Upper lobe of left lung (tissue), 6 donors: ENCODE data around the gene FAM110A. TPM values are rescaled to one million over a fixed set of nuclear protein-coding genes. Genes with fewer than 3 reads are reported as not detected.

Source experiments
- ATAC-seq, 2 donors: fragments of 200-7000 bp; cut with Tn5 transposase; one replicate each; pipeline ENCODE4 v1.9.1; 2022; ENCODE audit warnings: mild to moderate bottlenecking in 2 of 2, moderate library complexity in 2 of 2; ENCODE audit not compliant: low FRiP score in 2 of 2
- DNase-seq, 2 donors: peaks; one replicate each; pipeline ENCODE4 v3.0.0-alpha.2; 2019 to 2020
- H3K27ac ChIP-seq, 4 donors: fragments of 200-600 bp; sonication (generic); one replicate each; pipeline ENCODE4 v1.5.1; 2016 to 2019
- H3K27me3 ChIP-seq, 4 donors: fragments of 200-600 bp; sonication (generic); one replicate each; pipeline ENCODE4 v1.5.1; 2017 to 2019
- H3K36me3 ChIP-seq, 4 donors: fragments of 200-600 bp; sonication (generic); one replicate each; pipeline ENCODE4 v1.5.1; 2016 to 2019
- H3K4me1 ChIP-seq, 4 donors: fragments of 200-600 bp; sonication (generic); one replicate each; pipeline ENCODE4 v1.5.1; 2018 to 2019
- H3K4me3 ChIP-seq, 4 donors: fragments of 200-600 bp; sonication (generic); one replicate each; pipeline ENCODE4 v1.5.1; 2017 to 2019; ENCODE audit warnings: mild to moderate bottlenecking in 2 of 4, moderate library complexity in 1 of 4
- H3K9me3 ChIP-seq, 4 donors: fragments of 200-600 bp; sonication (generic); one replicate each; pipeline ENCODE4 v1.5.1; 2018 to 2019
- EP300 ChIP-seq, 4 donors: sonication (generic); formaldehyde crosslinking; IDR thresholded peaks; one replicate each; pipeline ENCODE4 v1.5.1; 2017; ENCODE audit warnings: antibody characterized with exemption in 4 of 4, control low read depth in 2 of 4
- POLR2A ChIP-seq, 4 donors: fragments of 450-650 bp; IDR thresholded peaks; one replicate each; pipeline ENCODE4 v1.5.1; 2016 to 2017; ENCODE audit warnings: antibody characterized with exemption in 4 of 4, mild to moderate bottlenecking in 2 of 4
- POLR2AphosphoS5 ChIP-seq, 2 donors: sonication (generic); formaldehyde crosslinking; IDR thresholded peaks; one replicate each; pipeline ENCODE4 v1.5.1; 2017; ENCODE audit warnings: antibody characterized with exemption in 2 of 2
- WGBS, 2 donors: methylation state at CpG; one replicate each; pipeline ENCODE4 v1.1.5; 2017 to 2018; 5-methylcytosine and 5-hydroxymethylcytosine counted together
- total RNA-seq, 6 donors: library from RNA; depleted of rRNA in 4 of 6; stranded (reverse); fragments of >200 nt in 4 of 6; gene quantifications; one replicate each; pipeline versions ENCODE4 v1.1.0 to v1.2.1, GENCODE V29; 2016 to 2021
- TF ChIP-seq, protein P1 (sequence below), 6 experiments: fragments of 450-650 bp in 4 of 6; fragments of 200-600 bp in 2 of 6; sonication (generic) in 2 of 6; IDR thresholded peaks; one replicate each; pipeline ENCODE4 v1.5.1; 2016 to 2019; ENCODE audit warnings: antibody characterized with exemption in 6 of 6
- donor health status: DM: no; HTN: no; CAD: no; lungs with moderate emphysema.
- donor health status: DM: no; HTN: yes; CAD: no; lungs with severe emphysema.

FAM110A gene
- total RNA-seq, 6 donors from 2014 or later: 13.2 to 27.9 (median 19.9) TPM

DNA sequence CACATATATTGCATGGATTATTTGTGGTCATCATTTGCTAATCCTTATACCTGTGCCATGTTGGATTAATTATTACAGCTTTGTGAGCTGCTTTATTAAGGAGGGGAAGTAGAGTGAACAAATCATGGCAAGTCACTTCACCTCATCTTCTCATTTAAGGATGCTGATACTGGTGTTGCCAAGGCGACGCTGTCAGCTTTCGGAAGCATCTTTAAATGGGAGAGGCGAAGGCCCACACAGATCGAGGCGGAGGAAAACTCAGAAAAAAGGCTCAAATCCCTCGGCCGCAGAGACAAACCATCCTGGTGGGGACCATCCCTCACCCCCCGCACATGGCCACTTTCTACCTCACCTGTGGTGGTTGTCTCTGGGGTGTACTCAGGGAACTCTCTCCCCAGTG is 34.8 kb downstream of the FAM110A start:
- Histone ChIP-seq H3K4me3 (no peak overlapping the region), H3K36me3 (no peaks in the 10 kb centered on the region), H3K4me1 (no peaks in the 10 kb centered on the region), H3K27me3 (no peaks in the 10 kb centered on the region), H3K27ac (no peak overlapping the region), H3K9me3 (no peaks in the 10 kb centered on the region)
- DNase-seq (no peak), ATAC-seq (no peak)
- TF ChIP-seq EP300 (IDR thresholded peaks at IDR 0.05) (no peak), POLR2AphosphoS5 (IDR thresholded peaks at IDR 0.05) (no peak), POLR2A (IDR thresholded peaks at IDR 0.05) (no peak)
- TF ChIP-seq, protein P1, sequence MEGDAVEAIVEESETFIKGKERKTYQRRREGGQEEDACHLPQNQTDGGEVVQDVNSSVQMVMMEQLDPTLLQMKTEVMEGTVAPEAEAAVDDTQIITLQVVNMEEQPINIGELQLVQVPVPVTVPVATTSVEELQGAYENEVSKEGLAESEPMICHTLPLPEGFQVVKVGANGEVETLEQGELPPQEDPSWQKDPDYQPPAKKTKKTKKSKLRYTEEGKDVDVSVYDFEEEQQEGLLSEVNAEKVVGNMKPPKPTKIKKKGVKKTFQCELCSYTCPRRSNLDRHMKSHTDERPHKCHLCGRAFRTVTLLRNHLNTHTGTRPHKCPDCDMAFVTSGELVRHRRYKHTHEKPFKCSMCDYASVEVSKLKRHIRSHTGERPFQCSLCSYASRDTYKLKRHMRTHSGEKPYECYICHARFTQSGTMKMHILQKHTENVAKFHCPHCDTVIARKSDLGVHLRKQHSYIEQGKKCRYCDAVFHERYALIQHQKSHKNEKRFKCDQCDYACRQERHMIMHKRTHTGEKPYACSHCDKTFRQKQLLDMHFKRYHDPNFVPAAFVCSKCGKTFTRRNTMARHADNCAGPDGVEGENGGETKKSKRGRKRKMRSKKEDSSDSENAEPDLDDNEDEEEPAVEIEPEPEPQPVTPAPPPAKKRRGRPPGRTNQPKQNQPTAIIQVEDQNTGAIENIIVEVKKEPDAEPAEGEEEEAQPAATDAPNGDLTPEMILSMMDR (IDR thresholded peaks at IDR 0.05): no peak
- 91 to 95% methylated on average over 9 of the region's 9 CpGs for WGBS, 2 donors

DNA sequence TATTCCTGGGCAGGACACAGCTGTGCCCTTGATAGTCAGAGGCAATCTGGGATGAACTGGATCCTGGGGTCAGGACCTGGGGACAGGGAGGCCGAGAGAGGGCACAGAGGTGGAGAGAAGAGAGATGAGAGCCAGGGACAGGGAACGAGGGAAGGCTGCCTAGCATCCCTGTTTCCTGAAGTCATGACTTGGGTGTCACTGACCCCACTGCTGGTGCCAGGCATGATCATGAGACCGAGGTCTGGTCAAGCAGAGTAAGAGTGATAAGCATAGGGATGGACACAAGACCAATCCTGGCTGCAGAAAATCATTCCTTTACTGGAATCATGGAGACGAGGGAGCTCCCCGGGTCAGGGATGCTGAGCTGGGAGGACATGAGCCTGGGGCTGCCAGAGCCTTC is 36.1 kb downstream of the FAM110A start:
- Histone ChIP-seq H3K36me3 (no peaks in the 10 kb centered on the region), H3K4me1 (no peaks in the 10 kb centered on the region), H3K9me3 (no peaks in the 10 kb centered on the region), H3K27me3 (no peaks in the 10 kb centered on the region), H3K27ac (no peak overlapping the region), H3K4me3 (no peak overlapping the region)
- TF ChIP-seq, protein P1 (IDR thresholded peaks at IDR 0.05): no peak
- TF ChIP-seq POLR2A (IDR thresholded peaks at IDR 0.05): no peak
- TF ChIP-seq EP300 (IDR thresholded peaks at IDR 0.05): no peak
- no peak for TF ChIP-seq POLR2AphosphoS5 (IDR thresholded peaks at IDR 0.05)
- no peak for ATAC-seq
- DNase-seq: no peak
- WGBS, 2 donors: 84 to 86% methylated on average over 5 of the region's 5 CpGs

DNA sequence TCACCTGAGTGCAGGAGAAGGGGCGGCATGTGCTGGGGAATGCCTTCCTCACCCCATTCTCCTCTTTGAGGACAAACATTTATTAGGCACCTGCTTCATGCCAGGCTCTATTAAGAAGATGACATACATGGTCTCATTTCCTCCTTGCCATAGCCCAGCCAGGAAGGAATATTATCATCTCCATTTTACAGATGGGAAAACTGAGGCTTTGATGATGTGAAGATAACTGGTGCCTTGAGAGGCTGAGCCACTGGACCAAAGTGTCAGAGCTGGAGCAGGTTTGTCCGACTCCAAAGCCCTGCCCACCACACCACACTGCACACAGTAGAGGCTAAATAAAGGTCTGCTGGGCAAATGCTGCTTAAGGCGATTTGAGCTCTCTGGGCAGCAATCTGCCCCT is 37.2 kb downstream of the FAM110A start:
- Histone ChIP-seq H3K27me3 (no peaks in the 10 kb centered on the region), H3K4me1 (no peaks in the 10 kb centered on the region), H3K4me3 (no peak overlapping the region), H3K9me3 (no peaks in the 10 kb centered on the region), H3K27ac (no peak overlapping the region), H3K36me3 (no peaks in the 10 kb centered on the region)
- ATAC-seq (no peak), DNase-seq (no peak)
- TF ChIP-seq EP300 (IDR thresholded peaks at IDR 0.05) (no peak), POLR2A (IDR thresholded peaks at IDR 0.05) (no peak), POLR2AphosphoS5 (IDR thresholded peaks at IDR 0.05) (no peak)
- TF ChIP-seq, protein P1 (IDR thresholded peaks at IDR 0.05): no peak
- WGBS, 2 donors: 93 to 100% methylated on average over 1 to 3 of the region's 3 CpGs

DNA sequence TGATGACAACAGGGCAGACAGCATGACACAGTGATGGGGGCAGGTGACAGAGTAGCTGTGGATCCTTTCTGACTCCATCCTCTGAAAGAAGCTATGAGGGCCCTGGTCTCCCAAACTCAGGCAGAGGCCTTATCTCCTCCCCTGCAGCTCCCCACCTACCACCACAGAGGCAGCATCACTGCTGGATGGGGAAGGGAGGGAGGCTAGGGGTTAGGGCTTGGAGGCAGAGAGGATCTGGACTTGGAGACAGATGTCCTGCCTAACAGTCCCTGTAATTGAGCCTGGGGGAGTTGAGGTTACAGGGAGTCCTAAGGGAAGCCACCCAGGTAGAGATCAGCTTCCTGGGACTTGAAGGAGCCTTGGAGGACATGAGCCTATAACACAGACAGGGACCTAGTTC is 37.9 kb downstream of the FAM110A start:
- H3K36me3 ChIP-seq: no peaks in the 10 kb centered on the region
- no peak for TF ChIP-seq EP300 (IDR thresholded peaks at IDR 0.05)
- TF ChIP-seq, protein P1 (IDR thresholded peaks at IDR 0.05): no peak
- no peak for TF ChIP-seq POLR2AphosphoS5 (IDR thresholded peaks at IDR 0.05)
- no peak for TF ChIP-seq POLR2A (IDR thresholded peaks at IDR 0.05)
- ATAC-seq (no peak), DNase-seq (no peak)
- no peak overlapping the region for H3K4me3 ChIP-seq
- no peak overlapping the region for H3K27ac ChIP-seq
- no peaks in the 10 kb centered on the region for H3K9me3 ChIP-seq
- no peaks in the 10 kb centered on the region for H3K27me3 ChIP-seq
- no peaks in the 10 kb centered on the region for H3K4me1 ChIP-seq

DNA sequence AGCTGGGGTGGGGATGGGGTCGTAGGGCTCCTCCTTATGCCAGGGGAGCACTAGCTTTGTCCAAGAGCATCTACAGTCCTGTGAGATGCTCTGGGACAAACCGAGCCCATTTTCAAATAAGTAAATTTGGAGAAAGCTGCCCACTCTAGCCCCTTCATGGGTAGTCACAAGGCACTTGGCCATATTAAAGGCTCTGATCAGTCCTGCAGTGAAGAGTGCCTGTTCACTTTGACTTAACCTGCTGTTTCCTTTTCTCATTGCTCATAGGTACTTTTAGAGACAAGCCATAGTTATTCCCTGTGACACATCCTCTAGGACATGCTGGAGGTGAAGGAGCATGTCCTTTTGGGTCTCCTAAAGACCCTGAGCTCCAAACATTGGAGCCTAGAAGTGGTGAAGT is 38.4 kb downstream of the FAM110A start:
- WGBS, 2 donors: 38 to 70% methylated on average over 2 of the region's 2 CpGs
- TF ChIP-seq, protein P1 (IDR thresholded peaks at IDR 0.05): no peak
- TF ChIP-seq POLR2AphosphoS5 (IDR thresholded peaks at IDR 0.05): no peak
- TF ChIP-seq POLR2A (IDR thresholded peaks at IDR 0.05): no peak
- no peak for TF ChIP-seq EP300 (IDR thresholded peaks at IDR 0.05)
- ATAC-seq: no peak

More for the DNA sequence above, 38.4 kb downstream of the FAM110A start:
- H3K4me1 ChIP-seq: no peaks in the 10 kb centered on the region
- H3K36me3 ChIP-seq: no peaks in the 10 kb centered on the region
- no peak overlapping the region for H3K27ac ChIP-seq
- no peak for DNase-seq
- no peaks in the 10 kb centered on the region for H3K9me3 ChIP-seq
- no peaks in the 10 kb centered on the region for H3K27me3 ChIP-seq
- H3K4me3 ChIP-seq: no peak overlapping the region
